HG03442 (cell line): ENCODE measurements around the gene LCN2.
"Not testable (repeated sequence)": the region's sequence is repeated elsewhere in the genome, so short reads cannot be mapped to it uniquely, and the experiment has no call there.

ENCODE experiments used
- ATAC-seq: cut with Tn5 transposase; IDR thresholded peaks from one replicate; pipeline ENCODE4 v1.9.1; 2021; ENCODE audit warnings: mild to moderate bottlenecking, moderate library complexity; ENCODE audit not compliant: unreplicated experiment

Gene LCN2

GRCh38 chr9:128149001-128149701 is at the start of gene LCN2:
LCN2 (plus strand) TSS chr9:128149453; CDS start chr9:128149526, 73 bp downstream.
- ATAC-seq, result no peak

- no peak for ATAC-seq
Observed at GRCh38 chr9:128099932-128100491, 49.2 kb upstream of the LCN2 start.

- ATAC-seq, result no peak
Observed at GRCh38 chr9:128100581-128100980, 48.7 kb upstream of the LCN2 start.

- ATAC-seq, result no peak
Observed at GRCh38 chr9:128101231-128101661, 48.0 kb upstream of the LCN2 start.

GRCh38 chr9:128101690-128102089 is 47.6 kb upstream of the LCN2 start:
- ATAC-seq, result no peak

- ATAC-seq, result no peak
Observed at GRCh38 chr9:128102196-128102595, 47.1 kb upstream of the LCN2 start.

- ATAC-seq, result no peak
Observed at GRCh38 chr9:128102861-128103588, 46.2 kb upstream of the LCN2 start.

GRCh38 chr9:128103589-128103962 is 45.7 kb upstream of the LCN2 start:
- ATAC-seq, result no peak

GRCh38 chr9:128104171-128104618 is 45.1 kb upstream of the LCN2 start:
- ATAC-seq, result no peak

GRCh38 chr9:128105538-128106175 is 43.6 kb upstream of the LCN2 start:
- no peak for ATAC-seq

- ATAC-seq, result no peak
Observed at GRCh38 chr9:128106181-128106939, 42.9 kb upstream of the LCN2 start.

- ATAC-seq, result no peak
Observed at GRCh38 chr9:128106940-128107467, 42.2 kb upstream of the LCN2 start.

GRCh38 chr9:128107468-128108268 is 41.6 kb upstream of the LCN2 start:
- ATAC-seq, result no peak

- ATAC-seq, result no peak
Observed at GRCh38 chr9:128108269-128109049, 40.8 kb upstream of the LCN2 start.

GRCh38 chr9:128109050-128109709 is 40.1 kb upstream of the LCN2 start:
- ATAC-seq, result no peak

GRCh38 chr9:128111726-128112125 is 37.5 kb upstream of the LCN2 start:
- ATAC-seq, result not testable (repeated sequence)

GRCh38 chr9:128113526-128114325 is 35.5 kb upstream of the LCN2 start:
- no peak for ATAC-seq
